ENCODE results near the gene HJV. TPM values are rescaled to one million over a fixed set of nuclear protein-coding genes. Genes with fewer than 3 reads are reported as not detected.

HJV gene
- polyA plus RNA-seq, 1 donor from 2014 or later, result not detected

DNA sequence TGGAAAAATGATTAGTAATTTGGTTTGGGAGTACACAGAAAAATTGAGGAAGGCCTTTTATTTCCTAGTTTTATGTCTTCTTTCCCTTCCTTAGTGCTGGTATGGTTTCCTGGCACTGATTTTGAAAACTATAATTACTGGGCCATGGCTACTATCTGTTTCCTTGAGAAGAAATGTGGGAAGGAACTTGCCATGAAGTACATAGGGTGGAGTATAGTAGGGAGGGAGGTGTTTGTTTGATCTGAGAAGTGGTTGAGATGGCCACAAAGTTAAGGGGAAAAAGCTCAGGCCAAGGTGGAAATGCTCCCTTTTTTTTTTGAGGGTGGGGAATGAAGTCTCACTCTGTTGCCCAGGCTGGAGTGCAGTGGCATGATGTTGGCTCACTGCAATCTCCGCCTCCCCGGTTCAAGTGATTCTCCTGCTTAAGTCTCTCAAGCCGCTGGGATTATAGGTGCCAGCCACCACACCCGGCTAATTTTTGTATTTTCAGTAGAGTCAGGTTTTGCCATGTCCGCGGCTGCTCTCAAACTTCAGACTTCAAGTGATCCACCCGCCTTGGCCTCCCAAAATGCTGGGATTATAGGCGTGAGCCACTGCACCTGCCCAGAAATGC, 11.3 kb downstream of the HJV start:
- Mint-ChIP-seq H3K27me3 (no peaks in the 10 kb centered on the region), H3K4me3 (no peak overlapping the region), H3K4me1 (peaks cover 13 to 16% (median 14%) of the 10 kb centered on the region in 3 donors)

DNA sequence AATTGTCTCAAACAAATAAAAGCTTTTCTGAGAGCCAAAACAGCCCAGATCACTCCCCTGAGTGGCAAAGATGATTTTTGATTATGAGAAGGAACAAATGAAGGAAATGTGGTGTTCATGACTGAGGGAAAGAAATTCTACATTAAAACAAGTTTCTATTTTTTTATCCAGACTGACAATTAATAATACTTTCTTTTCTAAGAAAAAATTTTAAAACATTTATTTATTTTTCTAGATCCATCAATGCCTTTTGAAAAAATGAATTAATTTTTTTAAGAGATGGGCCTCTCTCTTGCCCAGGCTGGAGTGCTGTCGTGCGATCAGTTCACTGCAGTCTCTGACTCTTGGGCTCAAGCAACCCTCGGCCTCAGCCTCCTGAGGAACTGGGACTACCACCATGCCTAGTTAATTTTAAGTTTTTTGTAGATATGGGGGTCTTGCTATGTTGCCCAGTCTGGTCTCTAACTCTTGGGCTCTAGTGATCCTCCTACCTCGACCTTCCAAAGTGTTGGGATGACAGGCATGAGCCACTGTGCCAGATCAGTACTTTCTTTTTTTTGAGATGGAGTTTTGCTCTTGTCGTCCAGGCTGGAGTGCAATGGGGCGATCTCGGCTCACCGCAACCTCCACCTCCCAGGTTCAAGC, 13.9 kb downstream of the HJV start:
- Mint-ChIP-seq H3K9me3 (no peaks in the 10 kb centered on the region), H3K27ac (peak overlapping the region; percentile 14 to 79 (median 31)), H3K36me3 (peaks cover 2% of the 10 kb centered on the region), H3K4me3 (peak overlapping the region in 3 of 4 donors; percentile 59 to 89 (median 81)), H3K27me3 (no peaks in the 10 kb centered on the region), H3K4me1 (peaks cover 21 to 24% (median 23%) of the 10 kb centered on the region in 3 donors)

More for the DNA sequence above, 11.3 kb downstream of the HJV start:
- H3K27ac Mint-ChIP-seq, result no peak overlapping the region
- H3K36me3 Mint-ChIP-seq, result peaks cover 1% of the 10 kb centered on the region
- no peaks in the 10 kb centered on the region for H3K9me3 Mint-ChIP-seq

DNA sequence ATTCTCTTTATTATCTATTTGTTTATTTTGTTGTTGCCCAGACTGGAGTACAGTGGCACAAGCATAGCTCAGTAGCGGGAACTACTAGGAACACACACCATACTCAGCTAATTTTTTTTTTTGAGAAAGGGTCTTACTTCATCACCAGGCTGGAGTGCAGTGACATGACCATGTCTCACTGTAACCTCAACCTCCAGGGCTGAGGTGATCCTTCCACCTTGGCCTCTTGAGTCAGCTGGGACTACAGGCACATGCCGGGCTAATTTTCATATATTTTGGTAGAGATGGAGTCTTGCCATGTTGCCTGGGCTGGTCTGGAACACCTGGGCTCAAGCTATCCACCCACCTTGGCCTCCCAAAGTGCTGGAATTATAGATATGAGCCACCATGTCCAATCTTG, 19.8 kb downstream of the HJV start:
- no peaks in the 10 kb centered on the region for H3K27me3 Mint-ChIP-seq
- peaks cover 41 to 55% (median 49%) of the 10 kb centered on the region in 3 donors for H3K4me1 Mint-ChIP-seq
- peak overlapping the region; percentile 50 to 80 (median 71) for H3K27ac Mint-ChIP-seq
- H3K4me3 Mint-ChIP-seq, result peak overlapping the region in 2 of 4 donors; percentile 46 to 60
- H3K9me3 Mint-ChIP-seq, result no peaks in the 10 kb centered on the region
- peaks cover 2% of the 10 kb centered on the region for H3K36me3 Mint-ChIP-seq

DNA sequence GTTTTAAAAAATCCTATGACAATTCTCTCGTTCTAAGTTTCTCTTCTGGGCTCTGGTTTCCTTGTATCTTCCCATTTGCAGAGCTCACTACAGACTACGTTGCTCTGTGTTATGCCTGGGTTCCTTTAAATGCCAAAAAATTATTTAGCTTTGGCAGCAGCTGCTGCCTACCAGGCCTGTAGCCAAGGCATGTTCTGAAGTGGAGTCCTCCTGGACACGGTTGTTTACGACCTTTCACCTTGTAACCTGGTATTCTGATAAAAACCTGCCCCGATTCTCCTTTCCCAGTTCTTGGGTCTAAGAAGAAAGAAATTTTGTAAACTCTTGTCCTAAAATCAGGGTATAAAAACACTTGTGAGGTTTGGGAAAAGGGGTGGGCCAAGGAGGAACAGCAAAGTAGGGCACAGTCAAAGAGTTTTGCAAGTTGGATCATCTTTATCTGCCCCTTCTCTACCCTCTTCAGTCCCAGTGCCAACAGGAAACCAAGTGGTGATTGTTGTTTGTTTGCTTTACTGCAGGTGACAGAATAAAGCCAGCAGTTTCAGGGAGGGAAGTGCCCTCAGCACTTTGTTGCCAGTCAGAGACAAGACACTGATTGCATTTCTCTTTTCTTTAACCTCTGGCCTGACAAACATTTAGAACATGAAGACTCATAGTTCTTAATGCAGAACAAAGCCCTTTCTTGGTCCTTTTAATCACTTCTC, 22.1 kb downstream of the HJV start:
- Mint-ChIP-seq H3K27me3 (no peaks in the 10 kb centered on the region), H3K36me3 (peaks cover 15% of the 10 kb centered on the region), H3K4me1 (peaks cover 31 to 41% (median 36%) of the 10 kb centered on the region in 3 donors), H3K4me3 (peak overlapping the region; percentile 82 to 98 (median 97)), H3K9me3 (peaks cover 0 to 3% (median 0%) of the 10 kb centered on the region in 3 donors), H3K27ac (peak overlapping the region; percentile 76 to 99 (median 96))

DNA sequence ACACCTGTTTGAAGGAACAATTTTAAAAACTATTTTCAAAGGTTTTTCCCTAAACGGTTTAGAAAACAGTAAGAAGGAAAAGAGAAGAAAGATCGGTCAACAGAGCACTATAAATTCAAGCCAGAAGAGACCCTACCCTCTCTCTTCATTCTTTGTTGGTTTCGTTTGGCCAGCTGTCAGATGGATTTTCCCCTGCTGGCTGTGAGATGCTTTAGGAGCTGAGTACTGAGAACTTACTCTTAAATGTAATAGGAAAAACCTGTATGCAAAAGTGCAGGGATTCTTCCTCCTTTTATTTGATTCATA, 23.9 kb downstream of the HJV start:
- peaks cover 27% of the 10 kb centered on the region for H3K36me3 Mint-ChIP-seq
- H3K4me1 Mint-ChIP-seq, result peaks cover 30 to 38% (median 36%) of the 10 kb centered on the region in 3 donors

DNA sequence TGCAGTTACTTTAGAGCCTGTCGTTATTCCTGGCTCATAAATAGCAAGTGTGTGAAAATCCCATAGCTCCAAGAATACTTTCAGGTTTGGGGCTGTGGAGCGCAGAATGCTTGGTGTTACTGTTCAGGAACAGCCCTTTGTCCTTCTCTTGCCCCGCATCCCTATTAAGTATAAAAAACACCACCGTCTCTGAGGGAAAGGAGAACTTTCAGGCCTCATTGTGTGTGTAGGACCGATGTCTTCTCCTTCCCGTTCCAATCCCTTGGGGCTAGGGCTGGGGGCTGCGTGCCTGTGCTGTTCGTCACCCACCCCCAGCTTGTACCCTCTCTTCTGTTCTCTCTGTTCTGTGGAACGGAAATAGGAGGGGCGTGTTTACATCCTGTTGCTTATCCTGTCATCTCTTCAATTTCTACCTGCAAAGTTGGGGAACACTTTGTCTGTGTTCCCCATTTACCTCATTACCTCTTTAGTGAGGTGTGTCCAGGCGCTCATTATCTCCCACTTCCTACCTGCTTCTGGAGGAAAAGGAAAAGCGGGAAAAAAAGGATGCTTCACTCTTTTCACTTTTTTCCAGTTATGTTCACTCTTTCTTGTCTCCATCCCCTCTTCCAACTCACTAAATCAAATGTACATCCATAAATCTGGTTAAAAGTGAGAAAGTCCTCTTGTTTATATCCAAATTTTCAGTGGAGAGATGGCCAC, 24.4 kb downstream of the HJV start:
- Mint-ChIP-seq H3K36me3 (peaks cover 27% of the 10 kb centered on the region), H3K4me3 (peak overlapping the region; percentile 82 to 98 (median 97)), H3K27ac (peak overlapping the region; percentile 76 to 99 (median 98)), H3K4me1 (peaks cover 34 to 42% (median 39%) of the 10 kb centered on the region in 3 donors), H3K27me3 (no peaks in the 10 kb centered on the region), H3K9me3 (peaks cover 0 to 3% (median 0%) of the 10 kb centered on the region in 3 donors)

More for the DNA sequence above, 23.9 kb downstream of the HJV start:
- Mint-ChIP-seq H3K4me3 (peak overlapping the region; percentile 82 to 98 (median 97)), H3K27ac (peak overlapping the region; percentile 76 to 99 (median 98)), H3K27me3 (no peaks in the 10 kb centered on the region), H3K9me3 (peaks cover 0 to 3% (median 0%) of the 10 kb centered on the region in 3 donors)

DNA sequence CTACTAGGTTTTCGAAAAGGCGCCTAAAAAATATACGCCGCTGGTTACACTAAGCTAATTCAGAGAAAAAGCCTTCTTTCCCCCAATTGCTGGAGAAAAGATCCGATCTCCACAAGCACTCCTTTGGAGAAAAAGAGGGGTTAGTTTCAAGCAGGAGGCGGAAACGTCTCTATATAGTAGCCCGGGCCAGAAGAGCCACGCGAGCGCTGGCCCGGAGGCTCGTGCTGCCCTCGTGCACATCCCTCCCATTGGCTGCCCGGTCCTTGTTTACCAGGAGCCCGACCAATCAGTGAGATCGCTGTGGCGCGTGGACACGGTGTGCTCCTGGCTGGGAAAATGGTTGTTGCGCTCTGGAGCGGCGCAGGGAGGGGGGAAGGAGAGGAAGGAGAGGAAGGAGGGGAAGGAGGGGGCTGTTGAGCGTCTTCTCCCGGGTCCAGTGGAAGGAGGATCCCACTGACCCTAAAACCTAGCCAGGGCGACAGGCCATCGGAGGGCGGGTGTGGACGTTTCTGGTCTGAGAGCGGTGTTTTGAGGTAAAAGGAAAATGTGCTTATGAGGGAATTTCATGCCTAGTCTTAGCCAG, 25.0 kb downstream of the HJV start, which contains the start of gene TXNIP:
TSS of gene TXNIP (minus strand) at position 147 of the 583 bp plus-strand sequence. CDS start 313 bp downstream, outside the sequence.
- H3K36me3 Mint-ChIP-seq, result peaks cover 27% of the 10 kb centered on the region
- H3K27ac Mint-ChIP-seq, result peak within 1 kb of the TSS; percentile 76 to 99 (median 98)
- H3K27me3 Mint-ChIP-seq, result no peaks in the 10 kb centered on the region
- H3K4me3 Mint-ChIP-seq, result peak within 1 kb of the TSS; percentile 82 to 98 (median 97)
- H3K4me1 Mint-ChIP-seq, result peaks cover 32 to 42% (median 35%) of the 10 kb centered on the region in 3 donors
- H3K9me3 Mint-ChIP-seq, result peaks cover 0 to 3% (median 0%) of the 10 kb centered on the region in 3 donors

DNA sequence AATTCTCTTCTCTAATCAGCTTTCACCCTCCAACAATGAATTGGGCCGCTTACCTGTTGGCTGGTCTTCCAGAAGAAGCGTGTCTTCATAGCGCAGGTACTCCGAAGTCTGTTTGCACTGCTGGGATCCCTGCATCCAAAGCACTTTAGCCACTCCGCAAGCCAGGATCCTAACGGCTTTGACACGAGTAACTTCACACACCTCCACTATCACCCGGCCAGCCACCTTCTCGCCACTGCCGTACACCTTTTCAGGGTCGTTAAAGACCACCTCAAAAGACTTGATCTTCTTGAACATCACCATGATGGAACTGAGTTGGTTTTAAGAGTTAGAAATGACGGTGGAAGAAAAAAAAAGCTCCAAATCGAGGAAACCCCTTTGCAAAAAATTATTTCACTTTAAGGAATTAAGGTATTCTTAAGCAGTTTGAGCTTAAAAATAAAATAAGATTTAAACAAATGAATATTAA, 25.5 kb downstream of the HJV start:
- Mint-ChIP-seq H3K27me3 (no peaks in the 10 kb centered on the region), H3K36me3 (peaks cover 27% of the 10 kb centered on the region), H3K9me3 (peaks cover 0 to 3% (median 0%) of the 10 kb centered on the region in 3 donors), H3K4me1 (peaks cover 29 to 42% (median 37%) of the 10 kb centered on the region in 3 donors), H3K4me3 (peak overlapping the region; percentile 82 to 98 (median 97)), H3K27ac (peak overlapping the region; percentile 76 to 99 (median 98))

DNA sequence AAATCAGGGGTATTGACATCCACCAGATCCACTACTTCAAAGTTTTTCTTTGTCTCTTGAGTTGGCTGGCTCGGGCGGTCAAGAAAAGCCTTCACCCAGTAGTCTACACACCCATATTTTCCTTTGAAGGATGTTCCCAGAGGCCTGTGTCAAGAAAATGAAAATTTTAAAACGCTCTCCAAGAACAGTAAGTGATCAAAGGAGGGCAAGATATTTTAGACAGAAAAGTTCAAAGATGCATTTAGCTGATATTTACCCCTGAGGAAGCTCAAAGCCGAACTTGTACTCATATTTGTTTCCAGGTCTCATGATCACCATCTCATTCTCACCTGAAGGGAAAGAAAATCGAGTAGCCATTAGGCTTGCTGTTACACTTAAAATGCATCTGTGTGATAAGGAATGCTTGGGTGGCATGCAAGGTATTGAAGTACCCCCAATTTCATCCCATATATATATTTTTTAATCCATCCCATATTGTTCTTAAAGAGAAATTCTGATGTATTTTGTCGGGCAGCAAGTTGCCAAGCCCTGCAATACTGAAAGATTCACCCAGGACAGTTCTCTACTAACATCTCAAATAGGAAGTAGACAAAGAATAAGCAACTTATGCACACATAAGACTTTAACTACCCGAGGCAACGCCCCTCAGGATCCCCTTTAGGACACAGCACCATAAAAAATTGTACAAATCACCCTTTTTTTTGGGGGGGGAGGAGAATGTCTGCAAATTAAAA, 26.2 kb downstream of the HJV start:
- H3K36me3 Mint-ChIP-seq, result peaks cover 27% of the 10 kb centered on the region
- peaks cover 30 to 46% (median 43%) of the 10 kb centered on the region in 3 donors for H3K4me1 Mint-ChIP-seq
- peaks cover 0 to 3% (median 0%) of the 10 kb centered on the region in 3 donors for H3K9me3 Mint-ChIP-seq
- peak overlapping the region; percentile 76 to 99 (median 98) for H3K27ac Mint-ChIP-seq
- H3K27me3 Mint-ChIP-seq, result no peaks in the 10 kb centered on the region
- peak overlapping the region; percentile 82 to 98 (median 97) for H3K4me3 Mint-ChIP-seq

DNA sequence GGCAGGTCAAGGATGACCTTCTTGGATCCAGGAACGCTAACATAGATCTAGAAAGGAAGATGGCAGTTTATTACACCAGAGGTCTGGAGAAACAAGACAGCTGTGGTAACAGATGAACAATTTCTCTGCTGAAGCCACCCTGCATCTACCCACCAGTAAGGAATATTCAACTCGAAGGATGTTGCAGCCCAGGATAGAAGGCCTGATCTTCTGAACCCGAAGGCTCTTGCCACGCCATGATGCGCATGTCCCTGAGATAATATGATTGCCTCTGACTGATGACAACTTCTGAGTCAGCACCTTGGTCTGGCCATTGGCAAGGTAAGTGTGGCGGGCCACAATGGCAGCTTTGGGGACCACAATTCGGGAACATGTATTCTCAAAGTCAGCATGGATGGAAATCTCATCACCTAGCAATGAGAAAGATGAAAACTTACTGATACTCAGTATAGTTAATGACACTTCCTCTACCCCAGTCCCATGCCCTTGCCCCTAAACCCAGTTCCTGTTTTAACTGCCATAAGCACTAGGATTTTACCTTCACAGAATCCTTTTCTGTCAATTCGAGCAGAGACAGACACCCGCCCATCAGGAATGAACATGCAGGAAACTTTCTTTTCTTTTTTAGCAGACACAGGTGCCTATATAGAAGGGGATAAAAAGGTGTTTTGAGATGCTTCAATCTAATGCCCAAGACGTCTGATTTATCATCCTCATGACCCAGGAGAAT, 27.0 kb downstream of the HJV start:
- peak overlapping the region; percentile 59 to 99 (median 76) for H3K27ac Mint-ChIP-seq
- peaks cover 27% of the 10 kb centered on the region for H3K36me3 Mint-ChIP-seq
- no peaks in the 10 kb centered on the region for H3K27me3 Mint-ChIP-seq
- H3K4me1 Mint-ChIP-seq, result peaks cover 28 to 42% (median 41%) of the 10 kb centered on the region in 3 donors
- H3K4me3 Mint-ChIP-seq, result peak overlapping the region; percentile 82 to 98 (median 97)
- H3K9me3 Mint-ChIP-seq, result peaks cover 0 to 3% (median 0%) of the 10 kb centered on the region in 3 donors

DNA sequence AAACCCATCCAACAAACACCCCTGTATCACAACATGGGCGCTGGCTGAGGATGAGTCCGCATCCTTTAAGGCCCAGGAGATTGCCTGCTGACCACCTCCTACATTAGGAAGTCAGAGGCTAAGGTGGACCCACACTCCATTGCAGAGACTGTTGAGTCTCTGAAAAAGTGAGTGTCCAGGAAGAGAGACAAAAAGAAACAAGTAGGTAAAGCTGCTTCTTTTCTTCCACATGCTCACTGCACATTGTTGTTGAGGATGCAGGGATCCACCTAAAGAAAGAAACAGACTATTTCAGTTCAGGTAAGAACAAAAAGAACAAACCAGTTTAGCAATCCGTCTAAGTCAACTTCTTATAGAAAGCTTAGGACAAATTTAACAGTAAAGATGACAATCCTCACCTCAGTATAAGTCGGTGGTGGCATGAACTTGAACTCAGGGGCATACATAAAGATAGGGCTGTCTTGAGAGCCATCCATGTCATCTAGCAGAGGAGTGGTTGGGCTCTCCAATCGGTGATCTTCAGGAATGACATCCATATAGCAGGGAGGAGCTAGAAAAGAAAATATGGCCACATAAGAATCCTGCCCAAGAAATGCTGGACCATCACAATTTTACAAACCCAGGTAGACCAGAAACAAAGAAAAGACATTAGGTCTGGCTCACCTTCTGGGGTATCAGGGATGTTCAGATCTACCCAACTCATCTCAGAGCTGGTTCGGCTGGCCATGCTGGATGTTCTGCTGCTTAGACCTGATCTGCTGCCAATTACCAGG, 27.7 kb downstream of the HJV start:
- Mint-ChIP-seq H3K4me3 (peak overlapping the region; percentile 82 to 98 (median 97)), H3K27me3 (no peaks in the 10 kb centered on the region), H3K27ac (peak overlapping the region; percentile 21 to 99 (median 76)), H3K36me3 (peaks cover 27% of the 10 kb centered on the region), H3K9me3 (peaks cover 0 to 3% (median 0%) of the 10 kb centered on the region in 3 donors), H3K4me1 (peaks cover 28 to 40% (median 38%) of the 10 kb centered on the region in 3 donors)

DNA sequence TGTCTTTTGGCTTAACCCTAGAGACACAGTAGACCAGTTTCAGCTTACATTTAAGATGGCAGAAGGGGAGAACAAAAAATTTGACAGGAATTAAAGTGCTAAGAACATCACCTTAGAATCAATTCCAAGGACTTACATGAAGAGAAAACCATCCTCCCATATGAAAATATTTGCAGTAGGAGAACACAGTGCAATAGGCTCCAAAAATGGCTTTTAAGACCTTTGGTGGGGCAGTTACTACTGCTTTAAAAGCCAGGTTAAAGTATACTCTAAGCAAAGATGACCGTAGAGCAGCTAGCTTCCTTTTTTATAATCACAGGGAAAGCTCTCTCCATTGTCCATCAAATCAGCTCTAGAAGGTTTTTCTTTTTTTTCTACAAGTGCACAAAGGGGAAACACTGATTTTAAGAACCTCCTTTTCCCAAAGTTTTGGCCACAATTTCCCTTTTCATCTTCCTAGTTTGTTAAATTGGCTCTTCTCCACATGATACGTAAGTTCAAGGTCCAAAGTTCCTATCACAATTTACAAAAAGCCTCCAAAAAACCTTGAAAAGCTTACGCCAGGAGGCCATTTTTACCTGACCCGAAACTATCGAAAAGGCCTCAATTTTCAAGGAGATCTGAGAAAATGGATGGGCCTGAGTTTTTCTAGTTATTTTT, 28.4 kb downstream of the HJV start:
- no peaks in the 10 kb centered on the region for H3K27me3 Mint-ChIP-seq
- peak overlapping the region; percentile 82 to 98 (median 97) for H3K4me3 Mint-ChIP-seq
- H3K27ac Mint-ChIP-seq, result peak overlapping the region; percentile 33 to 80 (median 64)
- H3K4me1 Mint-ChIP-seq, result peaks cover 27 to 42% (median 38%) of the 10 kb centered on the region in 3 donors
- H3K9me3 Mint-ChIP-seq, result peaks cover 0 to 3% (median 0%) of the 10 kb centered on the region in 3 donors
- peaks cover 27% of the 10 kb centered on the region for H3K36me3 Mint-ChIP-seq
